GM18511 (cell line): ENCODE data around the gene HAUS5.
"Not testable (repeated sequence)": the region's sequence is repeated elsewhere in the genome, so short reads cannot be mapped to it uniquely, and the experiment has no call there.

ENCODE experiments used
- ATAC-seq: cut with Tn5 transposase; IDR thresholded peaks from one replicate; pipeline ENCODE4 v1.9.1; 2021; ENCODE audit warnings: mild to moderate bottlenecking, moderate library complexity; ENCODE audit not compliant: unreplicated experiment

The HAUS5 gene

DNA sequence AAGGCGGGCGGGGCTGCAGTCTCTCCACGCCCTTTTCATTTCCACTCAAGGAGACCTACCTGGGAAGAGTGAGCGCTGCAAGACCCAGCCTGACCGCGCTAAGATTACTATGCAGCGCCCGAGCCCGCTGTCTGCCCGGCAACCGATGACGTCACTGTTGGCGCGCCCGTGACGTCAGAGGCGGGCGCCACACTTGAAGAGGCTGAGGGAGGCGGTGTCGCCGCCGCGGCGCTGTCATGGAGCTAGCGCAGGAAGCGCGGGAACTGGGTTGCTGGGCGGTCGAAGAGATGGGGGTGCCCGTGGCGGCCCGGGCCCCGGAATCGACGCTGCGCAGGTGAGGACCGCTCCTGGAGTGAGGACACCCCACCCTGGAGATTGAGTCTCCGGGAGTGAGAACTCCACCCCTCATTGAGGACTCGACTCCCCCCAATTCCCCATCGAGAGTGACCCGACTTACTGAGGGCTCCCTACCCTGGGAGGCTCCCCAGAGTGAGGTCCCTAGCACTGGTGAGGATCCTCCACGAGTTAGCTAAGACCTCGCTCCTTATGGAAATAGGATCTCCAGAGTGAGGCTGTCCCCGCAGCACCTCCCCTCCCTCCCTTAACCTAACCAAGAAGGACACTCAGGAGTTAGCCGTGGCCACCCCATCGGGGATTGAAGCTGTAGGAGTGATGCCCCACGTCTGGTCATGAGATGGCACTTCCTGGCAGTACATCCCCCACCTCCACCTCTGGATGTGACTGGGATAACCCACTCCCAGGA is at the start of gene HAUS5:
Gene HAUS5 (plus strand): TSS at position 177 of the 763 bp plus-strand sequence. CDS start 60 bp downstream, at position 237.
- peak; percentile 82 for ATAC-seq

DNA sequence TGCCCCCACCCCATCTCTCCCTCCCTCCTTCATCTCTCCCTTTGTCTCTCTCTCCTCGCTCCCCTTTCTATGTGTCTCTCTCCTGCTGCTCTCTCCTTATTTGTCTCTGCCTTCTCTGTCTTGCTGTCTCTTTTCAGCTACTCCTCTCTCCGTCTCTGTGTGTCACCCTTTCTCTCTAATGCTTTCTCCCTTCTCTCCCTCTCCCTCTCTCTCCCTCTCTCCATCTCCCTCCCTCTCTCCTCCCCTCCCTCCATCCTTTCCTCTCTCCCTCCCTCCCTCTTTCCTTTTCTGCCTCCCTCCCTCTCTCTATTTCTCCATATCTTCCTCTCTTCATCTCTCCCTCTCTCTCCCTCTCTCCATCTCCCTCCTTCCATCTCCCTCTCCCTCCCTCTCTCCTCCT is 49.8 kb upstream of the HAUS5 start:
- no peak for ATAC-seq

DNA sequence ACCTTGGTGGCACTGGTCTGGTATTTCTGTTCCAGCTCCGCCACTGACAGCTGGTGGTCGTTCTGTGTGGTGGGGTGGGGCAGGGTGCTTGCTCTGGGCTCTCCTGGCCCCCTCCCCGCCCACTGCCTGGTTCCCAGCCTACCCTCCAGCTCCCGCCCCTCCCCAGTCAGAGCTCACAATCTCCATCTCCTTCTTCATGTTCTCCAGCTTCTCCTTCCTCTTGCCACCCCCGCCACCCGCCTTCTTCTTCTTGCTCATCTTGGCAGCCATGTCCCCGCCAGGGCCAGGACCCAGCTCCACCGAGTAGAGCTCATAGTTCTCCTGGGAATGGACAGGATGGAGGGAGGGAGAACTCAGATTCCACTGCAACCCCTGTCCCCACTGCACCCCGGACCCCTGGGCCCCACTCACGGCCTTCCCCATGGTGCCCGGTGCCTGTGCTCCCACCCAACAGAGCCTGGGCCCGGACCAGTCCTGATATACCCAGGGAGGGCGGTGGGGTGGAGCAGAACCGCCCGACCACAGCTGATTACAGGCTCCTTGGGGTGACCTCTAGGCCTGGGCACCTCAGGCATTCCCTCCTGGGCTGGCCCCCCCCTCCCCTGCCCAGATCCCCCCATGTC is 49.2 kb upstream of the HAUS5 start, which contains the start of gene ATP4A:
Gene ATP4A (minus strand): TSS at position 452 of the 623 bp plus-strand sequence. CDS start 29 bp downstream, at position 423.
- no peak for ATAC-seq

DNA sequence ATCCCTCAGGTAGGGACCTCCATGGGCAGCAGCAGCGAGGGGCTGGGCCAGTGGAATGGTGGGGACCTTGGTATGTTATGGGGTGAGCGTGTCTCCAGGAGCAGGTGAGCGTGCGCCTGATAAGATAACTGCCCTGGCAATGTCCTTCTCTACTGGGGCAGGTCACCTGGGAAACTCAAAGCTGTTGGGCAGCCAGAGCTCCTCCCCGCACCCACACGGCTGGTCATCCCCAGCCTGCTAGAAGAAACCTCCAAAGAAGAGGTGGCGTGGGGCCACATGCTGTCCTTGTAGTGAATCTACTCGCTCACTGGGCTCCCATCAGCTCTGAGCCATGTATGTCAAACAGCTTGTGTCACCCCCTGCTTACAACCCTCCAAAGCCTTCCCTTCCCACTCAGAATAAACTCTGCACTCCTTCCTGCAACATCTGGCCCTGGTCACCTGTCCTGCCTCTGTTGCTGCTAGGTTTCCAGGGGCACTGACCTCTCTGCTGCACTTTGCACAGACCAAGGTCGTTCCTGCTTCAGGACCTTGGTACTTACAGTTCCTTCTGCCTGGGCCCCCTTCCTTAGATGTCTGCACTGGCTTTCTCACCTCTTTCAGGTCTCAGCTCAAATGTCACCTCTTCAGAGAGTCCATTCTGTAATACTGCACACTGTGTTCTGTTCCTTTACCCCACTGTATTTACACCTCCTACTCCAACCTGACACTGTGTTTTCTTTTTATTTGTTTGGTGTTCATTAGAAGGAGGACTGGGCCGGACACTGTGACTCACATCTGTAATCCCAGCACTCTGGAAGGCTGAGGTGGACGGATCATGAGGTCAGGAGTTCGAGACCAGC is 47.3 kb upstream of the HAUS5 start:
- ATAC-seq = no peak

GRCh38 chr19:35566738-35567137 is 45.8 kb upstream of the HAUS5 start:
- no peak for ATAC-seq

DNA sequence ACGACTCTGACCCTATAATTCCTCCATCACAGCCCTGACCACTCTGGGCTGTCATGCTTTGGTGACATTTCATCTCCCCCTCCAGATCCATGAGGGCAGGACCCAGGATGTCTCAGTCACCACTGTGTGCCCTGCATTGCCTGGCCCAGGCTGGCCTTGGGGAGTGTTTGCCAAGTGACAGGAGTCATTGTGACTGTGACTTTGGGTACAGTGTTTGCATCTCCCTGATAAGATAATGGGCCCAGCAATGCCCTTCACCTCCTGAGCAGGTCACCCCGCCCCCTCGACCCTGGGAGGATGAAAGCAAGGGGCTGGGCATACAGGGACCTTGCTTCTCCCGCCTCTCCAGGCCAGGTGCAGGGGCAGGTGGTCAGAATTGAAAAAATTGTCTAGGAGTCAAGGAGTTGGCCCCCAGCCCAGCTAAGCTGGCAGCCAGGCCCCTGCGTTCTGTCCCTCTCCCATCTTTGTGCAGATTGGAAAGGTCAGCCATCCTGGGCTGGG is 43.2 kb upstream of the HAUS5 start:
- ATAC-seq = no peak

GRCh38 chr19:35571406-35571965 is 41.0 kb upstream of the HAUS5 start:
- ATAC-seq = no peak

- no peak for ATAC-seq
Observed at GRCh38 chr19:35577918-35578317, 34.6 kb upstream of the HAUS5 start.

GRCh38 chr19:35578707-35579106 is 33.8 kb upstream of the HAUS5 start:
- ATAC-seq = no peak

DNA sequence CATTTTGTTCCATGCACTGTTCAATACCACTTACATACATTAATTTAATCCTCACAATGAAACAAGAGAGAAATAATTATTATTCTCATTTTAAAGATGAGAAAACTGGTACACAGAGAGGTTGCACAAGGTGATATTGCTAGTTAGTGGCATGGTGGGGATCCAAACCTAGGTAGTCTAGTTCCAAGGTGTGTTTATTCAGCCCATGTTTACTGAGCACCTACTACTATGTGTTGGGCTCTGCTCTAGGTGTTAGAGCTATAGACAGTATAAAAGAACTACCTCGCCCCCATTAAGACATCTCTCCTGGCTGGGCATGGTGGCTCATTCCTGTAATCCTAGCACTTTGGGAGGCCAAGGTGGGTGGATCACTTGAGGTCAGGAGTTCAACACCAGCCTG is 29.8 kb upstream of the HAUS5 start:
- no peak for ATAC-seq

GRCh38 chr19:35585848-35586247 is 26.7 kb upstream of the HAUS5 start, which contains the start of gene PMIS2:
Gene PMIS2, plus strand, starts transcription at chr19:35586173. Its CDS starts 87 bp downstream, at chr19:35586260.
- no peak for ATAC-seq

- ATAC-seq = no peak
Observed at GRCh38 chr19:35587321-35587720, 25.2 kb upstream of the HAUS5 start.

DNA sequence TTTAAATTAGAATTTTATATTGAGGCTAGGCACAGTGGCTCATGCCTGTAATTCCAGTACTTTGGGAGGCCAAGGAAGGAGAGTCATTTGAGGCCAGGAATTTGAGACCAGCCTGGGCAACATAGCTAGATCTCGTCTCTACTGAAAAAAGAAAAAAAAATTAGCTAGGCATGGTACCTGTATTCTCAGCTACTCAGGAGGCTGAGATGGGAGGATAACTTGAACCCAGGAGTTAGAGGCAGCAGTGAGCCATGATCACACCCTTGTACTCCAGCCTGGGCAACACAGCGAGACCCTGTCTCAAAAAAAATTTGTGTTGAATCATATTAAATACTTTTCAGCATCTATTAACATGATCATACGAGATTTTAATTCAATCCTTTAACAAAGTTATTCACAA is 21.7 kb upstream of the HAUS5 start:
- no peak for ATAC-seq

DNA sequence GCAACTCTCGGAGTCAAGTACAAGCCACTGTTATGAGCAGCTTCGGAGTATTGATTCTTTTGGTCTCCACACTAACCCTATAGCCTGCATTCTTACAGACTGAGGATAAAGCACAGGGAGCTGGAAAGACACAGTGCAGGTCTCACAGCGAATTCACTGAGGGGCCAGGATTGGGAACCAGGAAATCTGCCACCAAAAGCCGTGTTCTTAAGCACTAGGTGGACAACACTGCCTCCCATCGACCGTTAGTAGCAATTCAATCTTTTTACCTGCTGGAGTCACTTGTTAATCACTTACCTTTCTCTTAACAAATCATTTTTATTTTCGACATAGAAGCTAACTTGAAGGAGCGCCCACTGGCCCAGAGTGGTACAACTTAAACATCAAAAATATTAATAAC is 20.3 kb upstream of the HAUS5 start:
- no peak for ATAC-seq

- ATAC-seq = not testable (repeated sequence)
Observed at GRCh38 chr19:35595026-35595425, 17.5 kb upstream of the HAUS5 start.

DNA sequence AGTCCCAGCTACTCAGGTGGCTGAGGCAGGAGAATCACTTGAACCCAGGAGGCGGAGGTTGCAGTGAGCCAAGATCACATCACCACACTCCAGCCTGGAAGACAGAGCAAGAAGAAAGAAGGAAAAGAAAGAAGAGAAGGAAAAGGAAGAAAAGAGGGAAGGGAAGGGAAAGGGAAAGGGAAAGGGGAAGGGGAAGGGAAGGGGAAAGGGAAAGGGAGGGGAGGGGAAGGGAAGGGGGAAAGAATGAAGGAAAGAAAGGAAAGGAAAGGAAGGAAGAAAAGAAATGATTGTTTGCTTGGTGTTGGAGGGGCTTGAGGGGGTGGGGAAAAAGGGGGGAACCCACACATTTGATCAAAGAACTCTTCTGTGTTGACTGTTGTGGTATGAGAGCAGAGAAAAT is 16.6 kb upstream of the HAUS5 start:
- no peak for ATAC-seq

GRCh38 chr19:35596366-35596999 is 16.1 kb upstream of the HAUS5 start:
- ATAC-seq = peak; percentile 87

DNA sequence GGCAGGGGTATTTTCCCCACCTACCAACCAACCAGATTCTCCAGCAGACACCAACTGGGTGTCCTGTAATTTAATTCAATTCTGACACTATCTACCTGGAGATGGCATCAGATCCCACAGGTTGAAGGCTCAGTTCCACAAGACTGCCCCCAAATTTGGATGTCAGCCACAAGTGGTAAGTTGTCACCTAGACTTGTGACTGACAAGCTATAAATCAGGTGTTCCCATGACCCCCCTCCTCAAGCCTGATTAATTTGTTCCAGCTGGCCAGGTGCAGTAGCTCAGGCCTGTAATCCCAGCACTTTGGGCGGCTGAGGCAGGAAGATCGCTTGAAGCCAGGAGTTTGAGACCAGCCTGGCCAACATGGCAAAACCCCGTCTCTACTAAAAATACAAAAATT is 10.6 kb upstream of the HAUS5 start:
- ATAC-seq = no peak

DNA sequence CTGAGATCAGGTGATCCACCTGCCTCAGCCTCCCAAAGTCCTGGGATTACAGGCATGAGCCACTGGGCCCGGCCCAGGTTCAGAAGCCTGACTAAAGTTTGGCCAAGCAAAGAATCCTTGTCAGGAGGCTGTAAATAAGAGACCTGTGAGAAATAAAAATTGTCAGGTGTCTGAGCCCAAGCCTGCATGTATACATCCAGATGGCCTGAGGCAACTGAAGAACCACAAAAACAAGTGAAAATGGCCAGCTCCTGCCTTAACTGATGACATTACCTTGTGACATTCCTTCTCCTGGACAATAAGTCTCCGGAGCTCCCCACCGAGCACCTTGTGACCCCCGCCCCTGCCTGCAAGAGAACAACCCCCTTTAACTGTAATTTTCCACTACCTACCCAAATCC is 8.1 kb upstream of the HAUS5 start:
- not testable (repeated sequence) for ATAC-seq

DNA sequence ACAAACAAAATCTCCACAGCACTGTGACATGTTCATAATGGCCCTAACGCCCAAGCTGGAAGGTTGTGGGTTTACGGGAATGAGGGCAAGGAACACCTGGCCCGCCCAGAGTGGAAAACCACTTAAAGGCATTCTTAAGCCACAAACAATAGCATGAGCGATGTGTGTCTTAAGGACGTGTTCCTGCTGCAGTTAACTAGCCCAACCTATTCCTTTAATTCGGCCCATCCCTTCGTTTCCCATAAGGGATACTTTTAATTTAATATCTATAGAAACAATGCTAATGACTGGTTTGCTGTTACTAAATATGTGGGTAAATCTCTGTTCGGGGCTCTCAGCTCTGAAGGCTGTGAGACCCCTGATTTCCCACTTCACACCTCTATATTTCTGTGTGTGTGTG is 5.4 kb upstream of the HAUS5 start:
- ATAC-seq = not testable (repeated sequence)
